ENCODE results near the gene COL4A4.

The COL4A4 gene

DNA sequence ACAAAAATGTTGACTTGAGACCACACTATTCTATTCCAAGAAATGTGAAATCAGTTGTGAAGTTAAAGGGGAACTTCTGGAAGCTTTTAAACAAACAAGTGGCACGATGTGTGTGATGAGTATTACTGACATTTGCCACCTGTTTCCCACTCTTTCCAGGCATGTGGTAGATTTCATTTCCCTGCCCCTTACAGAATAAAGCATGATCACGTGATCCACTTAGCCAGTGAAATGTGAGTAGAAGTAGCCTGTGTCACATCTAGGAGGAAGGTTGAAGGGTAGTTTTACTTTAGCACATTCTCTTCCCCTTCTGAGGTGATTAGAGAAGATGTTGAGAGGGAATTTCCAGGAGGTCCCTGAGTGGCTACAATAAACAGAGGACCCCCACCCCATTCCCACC, 3.8 kb downstream of the COL4A4 start:
- FAIRE-seq: no peak

DNA sequence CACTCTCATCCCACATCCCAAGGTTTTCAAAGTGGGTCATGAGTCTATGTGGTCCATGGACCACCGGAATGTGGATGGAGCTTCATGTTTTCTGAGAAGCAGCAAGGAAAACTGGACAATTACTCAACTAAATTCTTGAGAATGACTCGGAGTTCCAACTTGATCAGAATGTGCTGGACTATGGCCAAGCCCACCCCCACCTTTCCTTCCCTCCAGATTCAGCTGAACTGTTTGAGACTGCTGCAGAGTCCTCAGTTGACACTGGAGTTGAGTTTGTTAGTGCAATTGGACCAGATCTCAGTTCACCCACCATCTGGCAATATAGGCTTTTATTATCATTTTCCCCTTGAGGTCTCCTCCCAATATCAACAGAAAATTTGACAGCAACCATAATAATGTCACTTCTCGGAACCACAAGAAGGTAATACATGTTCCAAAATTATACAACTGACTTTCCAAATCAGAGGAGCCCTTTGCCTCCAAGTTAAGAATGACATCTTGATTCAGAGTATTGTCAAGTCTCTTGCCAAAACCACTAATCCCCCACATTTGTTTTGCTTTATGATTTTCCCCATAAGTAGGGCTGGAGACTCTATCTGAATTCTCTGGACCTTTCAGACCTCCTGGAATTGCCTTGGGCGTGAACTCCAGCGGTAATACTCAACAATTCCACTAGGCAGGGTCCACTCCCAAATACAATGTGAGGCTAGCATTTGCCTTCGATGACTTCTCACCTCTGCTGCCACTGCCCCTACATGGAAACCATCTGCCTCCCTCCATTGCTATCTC, 8.8 kb downstream of the COL4A4 start:
- FAIRE-seq: no peak

DNA sequence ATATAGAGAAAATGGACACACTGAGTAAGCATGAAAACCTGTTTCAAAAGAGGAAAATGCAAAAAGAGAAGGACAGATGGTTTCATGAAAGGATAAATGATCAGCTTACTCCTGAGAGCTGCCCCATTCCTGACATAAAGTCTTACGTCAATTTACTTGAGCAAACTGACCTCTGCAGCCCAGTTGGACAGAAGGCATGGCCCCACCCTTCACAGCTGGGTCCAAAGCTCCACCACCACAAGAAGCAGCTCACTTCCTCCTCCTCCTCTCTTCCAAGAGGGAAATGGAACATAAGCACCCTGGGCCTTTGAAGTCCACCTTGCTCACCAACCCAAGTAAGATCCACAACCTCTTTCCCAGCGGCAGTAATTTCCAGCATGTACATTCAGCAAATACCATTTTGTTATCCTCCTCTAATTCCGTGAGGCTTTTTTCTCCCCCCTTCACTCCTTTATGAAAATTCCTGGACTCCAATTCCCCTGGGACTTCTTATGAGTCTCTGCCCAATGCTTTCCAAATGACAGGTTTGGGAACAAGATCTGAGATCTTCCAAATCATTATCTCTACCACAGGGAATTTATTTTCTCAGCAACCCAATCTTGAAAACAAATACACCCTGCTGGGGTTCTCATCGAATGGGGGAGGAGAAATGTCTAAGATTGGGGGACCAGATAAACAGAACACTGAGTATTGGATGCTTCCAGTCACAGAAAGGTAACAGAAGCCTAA, 10.1 kb downstream of the COL4A4 start:
- FAIRE-seq: no peak

DNA sequence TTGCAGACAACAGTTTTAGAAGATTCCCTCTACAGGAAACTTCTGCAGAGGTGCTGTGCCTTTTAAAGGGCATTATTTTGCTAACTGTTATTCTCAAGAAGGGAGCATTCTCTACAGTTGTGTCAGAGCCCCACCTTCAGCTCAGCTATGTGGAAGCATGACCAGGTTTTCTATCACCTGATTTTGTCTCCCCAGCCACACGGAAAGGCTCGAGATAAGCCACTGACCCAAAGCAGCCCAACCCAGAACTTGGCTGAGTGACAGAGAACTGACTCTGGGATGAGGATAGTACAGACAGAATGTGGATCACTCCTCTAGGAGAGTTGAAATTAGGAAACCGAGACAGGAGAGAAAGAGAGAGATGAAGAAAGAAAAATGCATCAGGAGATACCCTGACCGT, 10.7 kb downstream of the COL4A4 start:
- FAIRE-seq: no peak

DNA sequence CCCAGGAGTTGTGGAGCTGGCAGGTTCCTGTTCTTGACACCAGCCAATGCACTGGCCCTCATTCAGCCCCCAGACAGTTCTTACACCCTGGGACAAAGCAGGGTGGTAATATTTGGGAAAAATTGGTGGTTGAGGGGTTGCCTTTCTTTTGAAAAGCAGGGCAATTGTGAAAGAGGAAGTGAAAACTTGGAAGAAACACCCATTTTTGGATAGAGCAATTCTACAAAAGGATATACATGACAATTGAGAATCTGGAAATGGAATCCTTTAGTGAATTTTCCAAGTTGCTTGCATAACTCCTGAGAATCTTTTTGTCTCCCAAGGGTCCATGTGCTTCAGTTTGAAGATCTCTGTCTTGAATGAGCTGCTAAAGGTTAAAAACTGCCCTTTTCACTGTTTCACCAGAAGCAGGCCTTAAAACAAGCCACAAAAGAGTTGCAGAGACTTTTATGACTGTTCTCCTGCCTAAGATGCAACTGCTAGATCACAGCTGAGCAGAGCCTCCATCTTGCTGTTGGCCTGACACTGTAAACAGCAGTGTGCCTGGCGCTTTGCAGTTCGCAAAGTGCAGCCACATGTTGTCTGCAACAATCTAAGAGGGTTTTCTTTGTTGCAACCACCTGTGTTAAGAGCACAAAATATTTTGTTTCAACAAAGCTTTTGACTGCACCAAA, 11.8 kb downstream of the COL4A4 start:
- no peak for FAIRE-seq

DNA sequence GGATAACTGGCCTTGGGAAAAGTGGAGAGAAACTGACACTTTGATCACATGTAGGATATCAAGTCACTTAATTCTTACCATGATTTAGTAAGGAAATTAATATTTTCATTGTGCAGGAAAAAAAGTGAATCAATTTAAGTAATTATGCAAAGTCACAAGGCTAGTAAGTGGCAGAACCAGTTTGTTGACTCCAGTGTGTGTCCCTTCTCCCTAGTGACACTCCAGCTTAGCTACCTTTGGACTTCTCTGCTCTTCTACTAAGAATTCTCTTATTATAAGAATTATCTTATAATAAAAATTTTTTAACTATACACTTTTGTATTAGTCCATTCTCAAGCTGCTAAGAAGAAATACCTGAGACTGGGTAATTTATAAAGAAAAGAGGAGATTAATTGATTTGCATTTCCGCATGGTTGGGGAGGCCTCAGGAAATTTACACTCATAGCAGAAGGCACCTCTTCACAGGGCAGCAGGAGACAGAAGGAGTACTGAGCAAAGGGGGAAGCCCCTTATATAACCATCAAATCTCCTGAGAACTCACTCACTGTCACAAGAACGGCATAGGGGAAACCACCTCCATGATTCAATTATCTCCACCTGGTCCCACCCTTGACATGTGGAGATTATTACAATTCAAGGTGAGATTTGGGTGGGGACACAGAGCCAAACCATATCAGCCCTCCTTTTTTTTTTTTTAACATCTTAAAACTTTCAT, 13.6 kb downstream of the COL4A4 start:
- FAIRE-seq: no peak

DNA sequence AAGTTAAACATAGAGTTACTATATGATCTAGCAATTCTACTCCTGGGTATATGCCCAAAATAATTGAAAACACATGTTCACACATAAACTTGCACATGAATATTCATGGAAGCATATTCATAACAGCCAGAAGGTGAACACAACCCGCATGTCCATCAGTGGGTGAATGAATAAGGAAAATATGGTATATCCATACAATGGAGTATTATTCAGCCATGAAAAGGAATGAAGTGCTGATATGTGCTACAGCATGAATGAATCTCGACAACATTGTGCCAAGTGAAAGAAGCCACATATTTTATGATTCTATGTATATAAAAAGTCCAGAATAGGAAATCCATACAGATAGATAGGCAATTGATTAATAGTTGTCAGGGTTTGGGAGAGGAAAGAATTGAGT, 15.9 kb downstream of the COL4A4 start:
- no peak for FAIRE-seq

DNA sequence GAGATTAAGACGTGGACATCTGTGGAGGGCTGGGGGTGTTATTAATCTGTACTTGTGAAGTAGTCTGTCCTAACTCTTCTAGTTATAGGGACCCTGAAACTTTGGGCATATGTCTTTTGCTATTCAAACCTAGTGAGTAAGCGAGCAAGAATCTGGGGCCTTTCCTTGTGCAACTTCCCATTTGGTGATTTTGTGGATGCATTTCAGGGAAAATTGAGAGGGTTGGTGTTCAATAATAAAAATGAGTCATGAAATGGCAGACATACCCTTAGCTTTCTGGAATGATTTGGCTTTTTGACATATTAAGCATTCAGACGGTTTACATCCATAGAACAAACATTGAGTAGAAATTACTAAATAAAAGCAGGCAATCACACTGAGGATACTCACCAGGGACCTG, 17.0 kb downstream of the COL4A4 start:
- no peak for FAIRE-seq

DNA sequence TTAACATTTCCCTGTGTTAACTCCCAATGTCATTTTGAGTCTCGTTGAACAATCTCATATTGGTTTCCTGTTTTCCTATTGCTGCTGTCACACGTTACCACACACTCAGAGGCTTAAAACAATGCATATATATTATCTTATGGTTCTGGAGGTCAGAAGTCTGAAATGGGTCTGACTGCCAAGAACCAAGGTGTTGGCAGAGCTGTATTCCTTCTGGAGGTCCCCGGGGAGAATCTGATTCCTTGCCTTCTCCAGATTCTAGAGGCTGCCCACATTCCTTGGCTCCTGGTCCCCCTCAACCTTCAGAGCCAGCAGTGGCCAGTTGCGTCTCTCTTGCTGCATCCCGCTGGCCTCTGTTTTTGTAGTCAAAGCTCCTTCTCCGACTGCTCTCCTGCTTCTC, 17.5 kb downstream of the COL4A4 start:
- FAIRE-seq: no peak

DNA sequence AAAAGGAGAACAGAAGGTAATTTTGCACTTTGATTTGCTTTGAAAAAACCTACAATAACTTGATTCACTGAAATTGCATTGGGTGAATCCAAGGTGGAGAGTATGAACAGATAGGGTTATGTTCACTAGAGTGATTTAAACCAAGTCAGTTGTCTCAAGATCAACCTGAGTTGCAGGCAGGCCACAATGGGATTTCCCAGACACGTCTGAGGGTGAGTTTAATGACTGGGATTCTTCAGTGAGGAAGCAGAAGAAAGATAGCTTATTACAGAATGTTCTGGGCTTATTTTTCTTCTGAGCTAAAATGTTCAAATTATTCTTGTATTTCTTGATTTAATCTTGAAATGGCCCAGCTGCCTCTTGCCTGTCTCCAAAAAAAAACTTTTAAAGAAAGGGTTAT, 20.1 kb downstream of the COL4A4 start:
- no peak for FAIRE-seq

DNA sequence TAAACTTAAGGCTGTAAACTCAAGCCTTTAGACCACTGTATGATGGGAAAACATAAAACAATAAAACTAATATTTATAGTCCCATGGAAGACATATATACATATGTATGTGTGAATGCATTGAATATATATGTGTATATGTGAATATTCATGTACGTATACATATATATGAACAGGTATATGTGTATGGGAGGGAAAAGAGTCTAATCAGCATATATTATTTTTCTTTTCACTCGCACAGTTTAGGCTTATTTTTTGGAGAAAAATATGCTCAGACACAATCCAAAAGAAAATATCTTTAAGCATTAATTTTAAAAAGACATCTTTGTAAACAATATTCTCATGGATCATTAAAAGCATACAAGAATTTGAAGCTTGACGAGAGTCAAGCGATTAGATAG, 22.7 kb downstream of the COL4A4 start:
- no peak for FAIRE-seq

DNA sequence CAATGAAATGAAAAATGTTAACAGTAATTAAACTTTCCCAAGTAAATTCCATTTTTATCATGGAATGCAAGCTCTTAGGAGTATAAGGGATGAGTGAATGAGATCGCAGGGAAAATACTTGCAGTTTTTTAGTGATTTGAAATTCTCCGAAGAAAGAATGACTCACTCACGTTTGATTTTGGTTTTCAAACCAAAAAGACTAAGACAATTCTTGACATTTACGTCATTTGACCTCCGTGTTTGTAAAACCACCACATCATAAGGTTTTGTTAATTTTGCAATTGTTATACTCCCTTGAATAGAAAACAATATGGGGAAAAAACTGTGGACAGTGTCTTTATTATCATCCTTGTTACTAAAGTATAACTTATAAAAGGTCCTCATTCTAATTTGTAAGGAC, 29.4 kb downstream of the COL4A4 start:
- no peak for FAIRE-seq

DNA sequence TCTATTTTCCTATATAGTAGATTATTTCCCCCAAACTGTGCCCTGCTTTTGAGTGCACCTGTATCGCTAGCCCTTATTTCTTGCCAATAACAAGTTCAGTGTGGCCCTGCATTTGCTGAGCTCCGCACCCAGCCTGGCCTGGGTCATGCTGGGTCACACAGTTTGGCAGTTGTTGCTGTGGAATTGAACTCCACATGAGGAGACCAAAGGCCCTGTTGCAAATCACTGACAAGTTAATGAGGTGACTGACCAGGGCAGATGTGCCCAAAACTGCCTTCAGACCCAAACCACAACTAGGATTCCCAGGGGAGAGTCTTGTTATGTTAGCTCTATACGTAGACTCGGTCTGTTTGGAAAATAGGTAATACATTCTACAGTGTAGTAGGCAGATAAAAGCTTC, 31.0 kb downstream of the COL4A4 start:
- FAIRE-seq: no peak

DNA sequence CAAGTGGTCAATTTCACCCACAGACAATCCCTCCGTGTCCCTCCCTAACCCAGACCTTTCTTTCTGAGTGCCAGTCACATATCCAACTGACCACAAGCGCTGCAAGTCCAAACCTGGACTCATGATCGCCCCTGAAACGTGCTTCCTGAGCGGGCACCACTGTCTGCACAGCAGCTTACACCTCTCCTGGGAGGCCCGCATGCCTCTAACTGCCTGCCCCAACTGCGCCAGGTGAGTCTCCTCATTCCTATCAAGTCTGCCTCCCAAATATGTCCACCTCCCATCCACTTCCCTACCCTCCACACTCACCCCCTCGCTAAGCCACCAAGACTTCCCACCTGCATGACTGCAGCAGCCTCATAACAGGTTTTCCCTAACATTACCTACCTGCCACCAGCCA, 33.4 kb downstream of the COL4A4 start:
- FAIRE-seq: no peak

DNA sequence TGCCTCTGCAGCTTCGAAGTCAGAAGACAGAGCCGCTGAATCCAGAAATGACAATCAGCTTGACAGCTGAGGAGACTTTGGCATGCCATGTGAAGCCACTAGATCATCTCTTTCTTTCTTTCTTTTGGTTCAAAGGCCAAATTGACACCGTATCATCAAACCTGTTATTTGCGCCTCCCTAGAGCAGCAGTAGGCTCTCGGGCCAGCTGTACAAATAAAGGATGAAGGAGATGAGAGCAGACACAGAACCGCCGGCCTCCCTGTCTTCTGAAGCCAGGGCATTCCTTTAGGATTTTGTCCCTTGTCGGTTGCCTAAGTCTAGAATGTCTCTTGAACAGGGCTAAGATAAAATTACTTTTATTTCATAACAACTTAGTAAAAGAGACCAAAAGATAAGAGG, 36.8 kb downstream of the COL4A4 start:
- FAIRE-seq: no peak

DNA sequence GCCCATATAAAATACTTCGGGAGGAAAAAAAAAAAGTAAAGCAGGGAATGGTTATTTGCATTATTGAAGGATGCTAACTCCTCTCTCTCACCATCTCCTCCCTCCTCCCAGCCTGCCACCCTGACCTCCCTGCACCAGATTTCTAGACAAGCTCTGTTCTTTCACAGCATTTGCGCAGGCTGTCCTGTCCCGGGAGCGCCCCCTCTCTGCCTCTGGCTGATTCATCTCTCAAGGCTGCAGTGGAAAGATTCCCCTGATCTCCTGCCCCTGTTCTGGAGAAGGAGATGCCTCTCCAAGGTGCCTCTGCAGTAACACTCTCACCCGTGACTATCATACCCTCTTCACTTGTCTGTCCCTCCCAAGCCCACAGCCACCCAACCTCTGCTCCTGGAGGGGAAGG, 38.5 kb downstream of the COL4A4 start:
- FAIRE-seq: no peak

DNA sequence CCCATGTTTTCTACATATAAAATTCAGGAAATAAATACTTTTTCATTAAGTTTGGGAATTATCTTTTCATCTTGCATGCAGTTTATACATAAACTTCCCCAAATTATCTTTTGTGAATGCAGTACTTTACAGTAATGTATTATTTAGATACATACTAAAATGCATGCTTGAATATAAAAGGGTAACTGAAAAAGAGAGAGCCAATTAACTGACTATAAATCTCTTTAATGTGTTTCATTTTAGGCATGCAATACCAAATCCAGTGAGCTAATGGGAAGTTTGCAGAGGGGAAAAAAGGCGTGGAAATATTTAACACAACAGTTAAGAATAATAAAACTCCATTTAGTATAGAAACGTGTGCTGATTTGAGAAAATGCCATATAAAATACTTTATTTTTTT, 39.2 kb downstream of the COL4A4 start:
- FAIRE-seq: no peak

DNA sequence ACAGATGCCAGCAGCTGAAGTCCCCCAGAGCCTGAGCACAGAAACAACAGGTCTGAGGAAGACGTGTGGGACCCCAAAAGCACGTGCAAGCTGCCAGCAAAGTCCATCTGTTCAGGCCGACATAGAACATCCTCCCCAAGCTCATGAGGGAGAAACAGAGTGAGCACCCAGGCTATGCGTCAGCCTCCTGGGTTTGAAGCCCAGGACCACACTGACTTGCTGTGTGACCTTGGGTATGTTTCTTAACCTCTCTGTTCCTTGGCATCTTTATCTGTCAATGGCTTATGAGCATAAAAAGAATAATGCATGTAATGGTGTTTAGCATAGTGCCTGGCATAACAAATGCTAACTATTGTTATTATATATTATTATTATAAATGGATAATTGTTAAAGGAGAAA, 40.3 kb downstream of the COL4A4 start:
- no peak for FAIRE-seq

DNA sequence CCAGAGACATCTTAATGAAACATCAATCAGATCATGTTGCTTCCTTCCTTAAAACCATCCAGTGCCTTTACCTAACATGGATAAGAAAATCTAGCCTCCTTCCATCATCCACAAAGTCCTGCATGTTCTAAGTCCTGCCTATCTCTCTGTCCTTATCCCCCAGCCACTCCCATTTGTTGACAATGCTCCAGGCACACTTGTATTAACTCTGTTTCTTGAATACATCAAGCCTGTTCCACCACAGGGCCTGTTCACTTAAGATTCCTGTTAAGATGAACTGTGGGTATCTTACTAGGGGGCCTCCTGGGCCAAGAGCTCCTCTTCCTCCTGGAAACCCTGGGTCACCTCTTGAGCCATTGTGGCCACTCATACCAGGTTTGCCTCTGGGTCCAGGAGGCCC, 45.7 kb downstream of the COL4A4 start:
- FAIRE-seq: no peak

DNA sequence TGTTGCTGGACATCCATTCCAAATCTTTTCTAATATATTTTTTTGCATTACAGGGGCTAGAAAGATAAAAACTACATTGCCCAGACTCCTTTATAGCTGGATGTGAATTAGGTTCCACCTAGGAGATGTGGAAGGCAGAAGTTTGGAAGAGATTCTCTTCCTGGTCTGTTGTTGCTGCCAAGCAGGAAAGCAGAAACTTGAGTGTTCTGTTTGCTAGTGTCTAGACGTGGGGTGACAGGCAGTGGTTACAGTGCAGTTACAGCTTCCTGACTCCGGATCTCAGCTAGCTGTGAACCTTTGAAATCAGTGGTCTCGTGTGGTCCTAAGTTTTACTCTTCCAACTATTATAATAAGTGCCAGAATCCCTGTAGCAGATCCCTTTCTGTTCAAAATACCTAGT, 46.2 kb downstream of the COL4A4 start:
- no peak for FAIRE-seq

DNA sequence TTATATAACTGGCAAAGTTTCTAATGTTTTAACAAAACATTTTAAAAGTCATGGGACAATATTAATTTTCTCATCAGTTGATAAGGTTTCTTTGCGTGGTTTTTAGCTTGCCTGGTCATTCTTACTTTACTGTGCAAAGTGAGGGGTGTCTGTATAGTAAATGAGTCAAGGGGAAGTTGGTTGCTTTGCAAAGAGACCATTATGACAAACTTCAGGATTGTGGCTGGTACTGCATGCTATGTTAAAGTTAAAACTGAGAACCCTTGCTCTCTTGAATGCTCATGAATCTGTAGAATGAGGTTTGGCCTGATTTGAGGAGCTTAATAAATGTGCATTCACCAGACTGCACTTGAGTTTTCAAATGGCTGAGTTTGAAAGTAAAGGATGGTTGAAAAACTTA, 47.0 kb downstream of the COL4A4 start:
- no peak for FAIRE-seq

DNA sequence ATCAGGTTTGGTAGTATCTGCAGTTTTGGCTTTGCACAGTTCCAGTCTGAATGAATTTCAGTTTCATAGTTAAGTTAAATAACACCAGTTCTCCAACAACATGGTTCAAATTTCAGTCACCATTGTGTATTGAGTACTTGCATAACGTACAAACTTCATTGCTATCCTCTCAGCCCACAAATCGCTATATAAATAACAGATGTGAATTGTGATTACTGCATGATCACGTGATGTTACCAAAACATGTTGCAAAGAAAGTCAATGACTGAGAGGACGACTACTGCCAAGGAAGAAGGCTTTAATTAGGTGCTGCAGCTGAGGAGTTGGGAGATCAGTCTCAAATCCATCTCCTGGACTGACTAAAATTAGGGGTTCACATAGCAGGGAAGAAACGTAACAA, 48.2 kb downstream of the COL4A4 start:
- no peak for FAIRE-seq

Data from G401.6 (cell line).